NCI-H2227 treated with DMSO at 0.1 percent for 48 hours (cell line): Measurements from ENCODE around the gene TLR8.
A peak's percentile ranks its signal among the peaks of the same experiment; 100 is the strongest.

Experiments used
- DNase-seq: peaks from one replicate; lab custom pipeline; 2025; lab: John Stamatoyannopoulos, UW

The TLR8 gene

GRCh38 chrX:12966151-12966550 is 59.7 kb downstream of the TLR8 start:
- DNase-seq: no peak

DNA sequence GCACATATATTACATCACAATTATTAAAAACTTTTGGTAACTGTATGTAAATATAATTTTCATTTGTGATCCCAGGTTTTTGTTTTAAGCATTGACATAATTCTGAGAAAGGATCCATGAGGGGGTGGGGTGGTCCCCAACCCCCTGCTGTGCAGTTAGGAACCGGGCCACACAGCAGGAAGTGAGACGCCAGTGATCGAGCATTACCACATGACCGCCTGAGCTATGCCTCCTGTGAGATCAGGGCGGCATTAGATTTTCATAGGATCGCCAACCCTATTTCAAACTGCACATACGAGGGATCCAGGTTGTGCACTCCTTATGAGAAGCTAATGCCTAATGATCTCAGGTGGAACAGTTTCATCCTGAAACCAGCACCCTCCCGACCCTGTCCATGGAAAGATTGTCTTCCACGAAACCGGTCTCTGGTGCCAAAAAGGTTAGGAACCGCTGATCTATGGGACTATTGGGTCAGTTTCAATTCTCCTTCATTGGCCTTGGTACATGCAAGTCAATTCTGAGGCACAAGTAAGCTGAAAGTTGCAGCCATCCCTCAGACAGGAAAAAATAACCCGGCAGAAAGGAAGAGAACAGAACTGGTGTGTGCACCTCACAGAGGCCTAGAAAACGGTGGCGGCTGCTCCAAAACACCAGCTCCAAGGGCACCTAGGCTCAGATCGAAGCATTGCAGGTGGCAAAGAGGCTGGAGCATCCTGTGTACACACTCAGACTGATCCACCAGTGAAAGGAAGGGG is 61.5 kb downstream of the TLR8 start:
- DNase-seq: no peak

- peak; percentile 49 for DNase-seq
Observed at GRCh38 chrX:12970691-12971202, 64.3 kb downstream of the TLR8 start.

GRCh38 chrX:12971282-12972003 is 65.0 kb downstream of the TLR8 start:
- DNase-seq: no peak

DNA sequence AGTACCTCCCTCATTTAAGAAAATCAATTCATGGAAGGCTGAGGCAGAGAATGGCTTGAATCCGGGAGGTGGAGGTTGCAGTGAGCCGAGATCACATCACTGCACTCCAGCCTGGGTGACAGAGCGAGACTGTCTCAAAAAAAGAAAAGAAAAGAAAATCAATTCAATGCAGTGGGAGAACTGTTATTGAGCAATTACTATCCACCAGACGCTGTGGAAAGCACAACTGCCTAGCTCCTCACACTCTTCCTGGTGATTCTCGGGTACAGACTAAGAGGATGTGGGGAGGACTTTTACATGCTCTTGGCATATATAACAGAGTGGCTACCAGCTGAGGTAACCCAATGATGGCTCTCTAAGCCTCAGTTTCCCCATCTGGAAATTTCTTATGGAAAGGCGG is 65.8 kb downstream of the TLR8 start:
- DNase-seq: no peak
